ENCODE measurements around the gene TRABD. TPM values are rescaled to one million over a fixed set of nuclear protein-coding genes. Genes with fewer than 3 reads are reported as not detected.
A peak's percentile ranks its signal among the peaks of the same experiment; 100 is the strongest.
"Not testable (repeated sequence)": the region's sequence is repeated elsewhere in the genome, so short reads cannot be mapped to it uniquely, and the experiment has no call there.

Gene TRABD
- total RNA-seq, 1 donor from 2014 or later: 44.4 TPM

DNA sequence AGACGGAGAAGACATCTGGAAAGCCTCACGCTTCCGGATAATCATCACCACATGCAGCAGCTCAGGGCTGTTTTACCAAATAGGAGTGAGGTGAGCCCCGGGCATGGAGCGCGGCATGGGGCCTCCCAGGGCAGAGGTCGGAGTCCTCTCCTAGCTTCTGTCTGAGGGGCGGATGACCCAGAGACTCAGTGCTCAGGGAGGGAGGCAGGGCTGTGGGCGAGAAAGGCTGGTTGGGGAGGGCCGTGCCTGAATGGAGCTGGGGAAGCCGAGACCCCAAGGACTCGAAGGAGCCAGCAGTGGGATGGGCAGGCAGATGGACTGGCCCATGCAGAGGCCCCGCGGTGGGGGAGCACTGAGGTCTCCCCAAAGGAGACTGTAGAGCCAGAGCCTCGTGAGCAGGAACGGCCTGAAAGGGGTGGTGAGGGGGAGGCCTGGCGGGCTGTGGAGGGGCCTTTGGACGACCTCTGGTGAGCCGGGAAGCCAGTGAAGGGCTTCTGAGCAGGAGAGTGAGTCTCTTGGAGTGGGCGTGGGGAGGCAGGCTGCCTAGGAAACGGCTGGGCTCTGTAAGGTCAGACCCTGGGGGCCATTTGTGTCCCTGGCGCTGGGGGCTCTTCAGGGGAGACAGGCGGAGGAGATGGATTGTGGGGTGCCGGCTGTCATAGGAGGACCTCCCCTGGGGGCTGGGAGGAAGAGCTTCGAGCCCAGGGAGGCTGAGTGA lies 39.8 kb upstream of the TRABD start:
- Mint-ChIP-seq H3K27ac (peak overlapping the region; percentile 59), H3K9me3 (no peaks in the 10 kb centered on the region), H3K4me1 (peaks cover 18% of the 10 kb centered on the region), H3K4me3 (no peak overlapping the region), H3K27me3 (ENCODE audit: low read depth) (peaks cover 10% of the 10 kb centered on the region), H3K36me3 (no peaks in the 10 kb centered on the region)
- TF ChIP-seq, protein P1, sequence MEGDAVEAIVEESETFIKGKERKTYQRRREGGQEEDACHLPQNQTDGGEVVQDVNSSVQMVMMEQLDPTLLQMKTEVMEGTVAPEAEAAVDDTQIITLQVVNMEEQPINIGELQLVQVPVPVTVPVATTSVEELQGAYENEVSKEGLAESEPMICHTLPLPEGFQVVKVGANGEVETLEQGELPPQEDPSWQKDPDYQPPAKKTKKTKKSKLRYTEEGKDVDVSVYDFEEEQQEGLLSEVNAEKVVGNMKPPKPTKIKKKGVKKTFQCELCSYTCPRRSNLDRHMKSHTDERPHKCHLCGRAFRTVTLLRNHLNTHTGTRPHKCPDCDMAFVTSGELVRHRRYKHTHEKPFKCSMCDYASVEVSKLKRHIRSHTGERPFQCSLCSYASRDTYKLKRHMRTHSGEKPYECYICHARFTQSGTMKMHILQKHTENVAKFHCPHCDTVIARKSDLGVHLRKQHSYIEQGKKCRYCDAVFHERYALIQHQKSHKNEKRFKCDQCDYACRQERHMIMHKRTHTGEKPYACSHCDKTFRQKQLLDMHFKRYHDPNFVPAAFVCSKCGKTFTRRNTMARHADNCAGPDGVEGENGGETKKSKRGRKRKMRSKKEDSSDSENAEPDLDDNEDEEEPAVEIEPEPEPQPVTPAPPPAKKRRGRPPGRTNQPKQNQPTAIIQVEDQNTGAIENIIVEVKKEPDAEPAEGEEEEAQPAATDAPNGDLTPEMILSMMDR (IDR thresholded peaks at IDR 0.05; ENCODE audit: unreplicated experiment): no peak
- DNase-seq (ENCODE audit: low spot score in 2 of 2, unreplicated experiment in 2 of 2): no peak

DNA sequence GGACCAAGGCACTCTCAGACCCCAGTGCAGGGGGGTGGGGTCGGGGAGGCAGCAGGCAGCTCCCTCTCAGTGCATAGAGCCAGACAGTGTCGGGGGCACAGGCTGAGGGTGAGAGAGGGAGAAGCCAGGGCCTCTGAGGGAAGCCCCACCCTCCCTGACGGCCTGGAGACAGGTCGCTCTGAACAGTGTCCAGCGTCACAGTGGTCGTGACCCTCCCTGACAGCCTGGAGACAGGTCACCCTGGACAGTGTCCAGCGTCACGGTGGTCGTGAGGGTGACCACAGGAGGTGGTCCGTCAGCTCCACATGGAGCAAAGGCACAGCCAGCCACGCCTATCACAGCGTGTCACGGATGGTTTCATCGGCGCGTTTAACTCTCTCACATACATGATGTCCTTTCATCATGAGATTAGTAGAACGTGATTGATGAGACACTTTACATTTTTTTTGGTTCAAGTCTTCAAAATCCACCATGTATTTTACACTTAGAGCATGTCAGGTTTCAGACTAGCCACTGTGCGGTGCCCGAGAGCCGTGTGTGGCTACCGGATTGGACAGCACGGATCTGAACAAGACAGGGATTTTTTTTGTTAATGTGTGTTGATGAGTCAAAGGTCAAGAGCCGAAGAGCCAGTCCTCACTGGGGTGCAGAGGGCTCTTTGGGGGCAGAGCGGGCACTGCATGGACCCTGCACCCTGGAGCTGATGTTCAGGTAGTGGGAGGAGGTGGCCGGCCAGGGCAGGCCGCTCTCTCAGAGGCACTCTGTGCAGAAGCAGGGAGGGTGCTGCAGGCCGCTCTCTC lies 39.1 kb upstream of the TRABD start:
- no peaks in the 10 kb centered on the region for H3K9me3 Mint-ChIP-seq
- H3K36me3 Mint-ChIP-seq: no peaks in the 10 kb centered on the region
- peaks cover 18% of the 10 kb centered on the region for H3K4me1 Mint-ChIP-seq
- DNase-seq (ENCODE audit: low spot score in 2 of 2, unreplicated experiment in 2 of 2): no peak
- peak overlapping the region; percentile 25 for H3K4me3 Mint-ChIP-seq
- TF ChIP-seq, protein P1 (IDR thresholded peaks at IDR 0.05; ENCODE audit: unreplicated experiment): no peak
- H3K27me3 Mint-ChIP-seq (ENCODE audit: low read depth): peaks cover 10% of the 10 kb centered on the region
- H3K27ac Mint-ChIP-seq: no peak overlapping the region

DNA sequence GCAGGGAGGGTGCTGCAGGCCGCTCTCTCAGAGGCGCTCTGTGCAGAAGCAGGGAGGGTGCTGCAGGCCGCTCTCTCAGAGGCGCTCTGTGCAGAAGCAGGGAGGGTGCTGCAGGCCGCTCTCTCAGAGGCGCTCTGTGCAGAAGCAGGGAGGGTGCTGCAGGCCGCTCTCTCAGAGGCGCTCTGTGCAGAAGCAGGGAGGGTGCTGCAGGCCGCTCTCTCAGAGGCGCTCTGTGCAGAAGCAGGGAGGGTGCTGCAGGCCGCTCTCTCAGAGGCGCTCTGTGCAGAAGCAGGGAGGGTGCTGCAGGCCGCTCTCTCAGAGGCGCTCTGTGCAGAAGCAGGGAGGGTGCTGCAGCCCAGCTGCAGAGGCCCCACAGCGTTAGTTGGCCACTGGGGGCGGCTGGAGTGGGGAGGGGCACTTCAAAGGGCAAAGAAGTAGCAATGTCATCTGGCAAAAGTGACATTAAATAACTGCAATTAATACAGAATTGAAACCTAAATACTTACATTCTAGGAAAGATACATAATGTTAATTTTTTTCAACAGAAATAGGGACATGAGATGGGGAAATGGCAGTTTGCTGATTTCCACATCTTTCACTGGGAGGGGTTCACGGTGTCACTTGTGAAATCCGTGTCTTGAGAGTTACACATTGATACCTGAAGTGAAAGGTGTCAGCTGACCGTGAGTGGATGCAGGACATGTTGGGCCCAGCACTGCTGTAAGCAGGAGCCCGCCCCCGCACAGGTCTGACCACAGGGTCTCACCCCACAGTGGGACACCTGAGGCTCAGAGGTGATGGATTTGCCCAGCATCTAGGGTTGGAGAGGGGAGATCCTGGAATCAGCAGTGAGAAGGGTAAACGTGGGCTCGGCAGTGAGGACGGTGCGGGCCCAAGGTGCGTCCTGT lies 38.2 kb upstream of the TRABD start:
- H3K4me1 Mint-ChIP-seq: peaks cover 14% of the 10 kb centered on the region
- H3K36me3 Mint-ChIP-seq; H3K27ac Mint-ChIP-seq; H3K4me3 Mint-ChIP-seq; H3K27me3 Mint-ChIP-seq (ENCODE audit: low read depth); DNase-seq (ENCODE audit: low spot score in 2 of 2, unreplicated experiment in 2 of 2); H3K9me3 Mint-ChIP-seq: not testable (repeated sequence)

DNA sequence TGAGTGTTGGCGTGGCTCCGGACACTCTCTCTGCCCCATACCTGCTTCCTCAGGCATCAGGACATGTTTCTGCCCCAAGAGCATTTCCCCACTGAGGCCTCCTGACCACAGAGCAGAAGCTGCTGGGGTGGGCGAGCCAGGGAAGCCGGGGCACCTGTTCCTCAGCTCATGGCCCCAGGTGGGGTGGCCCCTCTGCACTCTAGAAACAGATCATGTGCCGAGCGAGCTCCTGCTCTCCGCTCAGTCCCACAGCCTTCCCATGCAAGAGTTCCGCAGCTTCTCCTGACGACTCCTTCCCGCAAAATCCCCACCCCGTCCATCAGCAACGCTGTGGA lies 37.6 kb upstream of the TRABD start:
- Mint-ChIP-seq H3K27me3 (ENCODE audit: low read depth) (peaks cover 5% of the 10 kb centered on the region), H3K36me3 (no peaks in the 10 kb centered on the region), H3K4me3 (no peak overlapping the region), H3K4me1 (peaks cover 14% of the 10 kb centered on the region), H3K27ac (no peak overlapping the region), H3K9me3 (no peaks in the 10 kb centered on the region)
- TF ChIP-seq, protein P1 (IDR thresholded peaks at IDR 0.05; ENCODE audit: unreplicated experiment): no peak
- no peak for DNase-seq (ENCODE audit: low spot score in 2 of 2, unreplicated experiment in 2 of 2)

DNA sequence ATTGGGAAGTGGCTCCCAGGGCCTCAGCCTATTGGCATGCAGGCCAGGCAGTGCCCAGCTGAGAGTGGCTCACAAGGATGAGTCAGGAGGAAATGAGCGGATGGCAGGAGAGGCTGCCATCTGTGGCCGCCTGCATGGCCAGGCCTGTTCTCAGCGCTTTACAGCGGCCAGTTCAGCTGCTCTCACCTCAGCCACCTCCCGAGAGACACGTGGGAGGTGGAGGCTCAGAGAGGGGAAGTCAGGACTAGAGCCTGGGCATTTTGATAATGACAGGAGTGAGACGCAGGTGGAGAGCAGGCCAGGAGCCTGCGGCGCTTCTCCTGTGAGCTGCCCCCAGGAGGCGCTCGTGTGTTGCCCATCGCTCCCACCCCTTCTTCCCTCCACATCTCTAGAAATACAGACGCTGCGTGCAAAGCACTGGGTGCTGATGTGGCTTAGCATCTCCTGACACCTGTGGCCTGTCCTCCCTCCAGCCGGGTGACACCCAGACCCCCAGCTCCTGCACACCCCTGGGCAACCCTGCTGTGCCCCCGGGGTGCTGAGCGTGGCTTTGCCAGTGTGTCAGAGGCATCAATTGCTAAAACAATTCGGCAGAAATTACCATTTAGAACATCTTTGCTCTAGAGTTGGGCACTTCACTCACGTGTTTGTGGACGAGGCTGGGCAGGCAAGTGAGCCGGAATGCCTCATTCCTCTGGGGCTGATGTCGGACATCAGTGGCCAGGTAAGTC lies 36.6 kb upstream of the TRABD start:
- TF ChIP-seq, protein P1 (IDR thresholded peaks at IDR 0.05; ENCODE audit: unreplicated experiment): peak; percentile 54
- no peak overlapping the region for H3K27ac Mint-ChIP-seq
- H3K27me3 Mint-ChIP-seq (ENCODE audit: low read depth): peaks cover 8% of the 10 kb centered on the region
- peak in 1 of 2 experiments; percentile 66 for DNase-seq (ENCODE audit: low spot score in 2 of 2, unreplicated experiment in 2 of 2)
- H3K4me3 Mint-ChIP-seq: no peak overlapping the region
- no peaks in the 10 kb centered on the region for H3K9me3 Mint-ChIP-seq
- H3K4me1 Mint-ChIP-seq: peaks cover 14% of the 10 kb centered on the region
- no peaks in the 10 kb centered on the region for H3K36me3 Mint-ChIP-seq
